Measurements from ENCODE around the gene NAV2. TPM values are rescaled to one million over a fixed set of nuclear protein-coding genes. Genes with fewer than 3 reads are reported as not detected.

NAV2 gene
- total RNA-seq, 2 donors from 2014 or later, result 21.3 to 45.3 TPM

DNA sequence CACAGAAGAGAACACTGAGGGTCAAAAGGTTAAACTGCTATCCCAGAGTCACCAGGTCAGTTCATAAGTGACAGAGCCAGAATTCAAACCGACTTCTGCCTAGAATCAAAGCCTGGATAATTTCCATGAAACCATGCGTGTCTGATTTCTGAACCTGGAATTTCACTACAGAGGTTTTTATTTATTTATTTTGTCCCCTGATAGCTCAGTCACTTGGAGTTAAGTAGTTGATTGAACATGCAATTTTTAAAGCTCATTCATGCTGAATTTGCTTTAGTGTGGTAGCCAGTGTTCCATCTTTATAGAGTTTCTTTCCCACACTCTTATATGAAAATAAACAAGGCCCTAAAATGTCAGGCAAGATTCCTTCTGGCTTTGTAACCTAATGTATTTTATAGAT lies 93.2 kb downstream of the NAV2 start:
- H3K9me3 ChIP-seq, result no peaks in the 10 kb centered on the region
- H3K4me1 ChIP-seq, result peaks cover 12% of the 10 kb centered on the region
- H3K4me3 ChIP-seq, result no peak overlapping the region
- no peak for DNase-seq
- no peaks in the 10 kb centered on the region for H3K36me3 ChIP-seq
- no peaks in the 10 kb centered on the region for H3K27me3 ChIP-seq
- H3K27ac ChIP-seq, result no peak overlapping the region
- intact Hi-C loops (cut with DNase I), result loop anchor here (10.0 kb wide), 1 partner anchor 241 kb away; no protein-coding TSS in a partner anchor
- TF ChIP-seq, protein P1, sequence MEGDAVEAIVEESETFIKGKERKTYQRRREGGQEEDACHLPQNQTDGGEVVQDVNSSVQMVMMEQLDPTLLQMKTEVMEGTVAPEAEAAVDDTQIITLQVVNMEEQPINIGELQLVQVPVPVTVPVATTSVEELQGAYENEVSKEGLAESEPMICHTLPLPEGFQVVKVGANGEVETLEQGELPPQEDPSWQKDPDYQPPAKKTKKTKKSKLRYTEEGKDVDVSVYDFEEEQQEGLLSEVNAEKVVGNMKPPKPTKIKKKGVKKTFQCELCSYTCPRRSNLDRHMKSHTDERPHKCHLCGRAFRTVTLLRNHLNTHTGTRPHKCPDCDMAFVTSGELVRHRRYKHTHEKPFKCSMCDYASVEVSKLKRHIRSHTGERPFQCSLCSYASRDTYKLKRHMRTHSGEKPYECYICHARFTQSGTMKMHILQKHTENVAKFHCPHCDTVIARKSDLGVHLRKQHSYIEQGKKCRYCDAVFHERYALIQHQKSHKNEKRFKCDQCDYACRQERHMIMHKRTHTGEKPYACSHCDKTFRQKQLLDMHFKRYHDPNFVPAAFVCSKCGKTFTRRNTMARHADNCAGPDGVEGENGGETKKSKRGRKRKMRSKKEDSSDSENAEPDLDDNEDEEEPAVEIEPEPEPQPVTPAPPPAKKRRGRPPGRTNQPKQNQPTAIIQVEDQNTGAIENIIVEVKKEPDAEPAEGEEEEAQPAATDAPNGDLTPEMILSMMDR (IDR thresholded peaks at IDR 0.05), result no peak
- no peak overlapping the region for H3K9ac ChIP-seq (ENCODE audit: low read depth in 2 of 2, low read length in 2 of 2)

- TF ChIP-seq, protein P1 (IDR thresholded peaks at IDR 0.05), result no peak
- Histone ChIP-seq H3K4me1 (peaks cover 12% of the 10 kb centered on the region), H3K36me3 (no peaks in the 10 kb centered on the region), H3K9me3 (no peaks in the 10 kb centered on the region), H3K4me3 (no peak overlapping the region), H3K9ac (ENCODE audit: low read depth in 2 of 2, low read length in 2 of 2) (no peak overlapping the region), H3K27ac (no peak overlapping the region), H3K27me3 (no peaks in the 10 kb centered on the region)
- DNase-seq, result no peak
- intact Hi-C loops (cut with DNase I), result loop anchor here (10.0 kb wide), 1 partner anchor 241 kb away; no protein-coding TSS in a partner anchor
Measured at GRCh38 chr11:19806251-19806650, 93.6 kb downstream of the NAV2 start.

GRCh38 chr11:19808076-19808911 lies 95.7 kb downstream of the NAV2 start:
- no peaks in the 10 kb centered on the region for H3K27me3 ChIP-seq
- intact Hi-C loops (cut with DNase I), result loop anchor here (10.0 kb wide), 1 partner anchor 243 kb away; no protein-coding TSS in a partner anchor
- no peak overlapping the region for H3K9ac ChIP-seq (ENCODE audit: low read depth in 2 of 2, low read length in 2 of 2)
- no peak overlapping the region for H3K27ac ChIP-seq
- H3K4me3 ChIP-seq, result no peak overlapping the region
- DNase-seq, result no peak
- H3K4me1 ChIP-seq, result peaks cover 6% of the 10 kb centered on the region
- H3K9me3 ChIP-seq, result no peaks in the 10 kb centered on the region
- TF ChIP-seq, protein P1 (IDR thresholded peaks at IDR 0.05), result no peak
- H3K36me3 ChIP-seq, result no peaks in the 10 kb centered on the region

GRCh38 chr11:19810852-19811251 lies 98.2 kb downstream of the NAV2 start:
- DNase-seq, result no peak
- Histone ChIP-seq H3K4me1 (no peaks in the 10 kb centered on the region), H3K36me3 (no peaks in the 10 kb centered on the region), H3K9ac (ENCODE audit: low read depth in 2 of 2, low read length in 2 of 2) (no peak overlapping the region), H3K9me3 (no peaks in the 10 kb centered on the region), H3K4me3 (no peak overlapping the region), H3K27ac (no peak overlapping the region), H3K27me3 (no peaks in the 10 kb centered on the region)
- intact Hi-C loops (cut with DNase I), result no loop called here
- TF ChIP-seq, protein P1 (IDR thresholded peaks at IDR 0.05), result no peak

DNA sequence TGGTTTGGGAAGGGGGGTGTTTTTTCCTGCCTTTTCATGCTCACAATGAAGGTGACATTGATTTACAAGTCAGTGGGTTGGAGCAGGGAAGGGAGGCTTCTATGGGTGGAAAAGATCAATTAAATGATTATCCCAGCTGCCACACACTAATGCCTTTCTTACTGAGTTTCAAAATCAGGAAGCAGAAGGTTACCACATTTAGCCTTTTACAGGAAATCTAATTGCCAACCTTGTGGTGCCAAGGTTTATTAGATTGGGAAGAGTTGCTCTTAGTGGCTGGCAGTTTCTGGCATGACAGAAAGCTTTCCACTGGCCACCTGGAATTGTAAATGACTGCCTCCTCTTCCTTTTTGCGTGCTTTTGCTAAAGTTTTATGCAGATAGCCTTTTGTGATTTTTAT lies 98.7 kb downstream of the NAV2 start:
- H3K36me3 ChIP-seq, result no peaks in the 10 kb centered on the region
- H3K27ac ChIP-seq, result no peak overlapping the region
- DNase-seq, result no peak
- H3K9ac ChIP-seq (ENCODE audit: low read depth in 2 of 2, low read length in 2 of 2), result no peak overlapping the region
- H3K4me3 ChIP-seq, result no peak overlapping the region
- no peaks in the 10 kb centered on the region for H3K9me3 ChIP-seq
- no peaks in the 10 kb centered on the region for H3K4me1 ChIP-seq
- H3K27me3 ChIP-seq, result no peaks in the 10 kb centered on the region
- TF ChIP-seq, protein P1 (IDR thresholded peaks at IDR 0.05), result no peak
- intact Hi-C loops (cut with DNase I), result no loop called here

Data from colonic mucosa (tissue), 4 donors.